HG02588 (cell line): ENCODE results near the gene PTPRT.

Experiments
- ATAC-seq: cut with Tn5 transposase; IDR thresholded peaks from one replicate; pipeline ENCODE4 v1.9.1; 2021; ENCODE audit warnings: mild to moderate bottlenecking, moderate library complexity; ENCODE audit not compliant: unreplicated experiment

PTPRT gene

GRCh38 chr20:42158272-42158671, 1031.4 kb downstream of the PTPRT start:
- no peak for ATAC-seq

- no peak for ATAC-seq
Measured at GRCh38 chr20:42155586-42155985, 1034.1 kb downstream of the PTPRT start.

GRCh38 chr20:42152575-42152974, 1037.1 kb downstream of the PTPRT start:
- no peak for ATAC-seq

GRCh38 chr20:42150230-42150629, 1039.5 kb downstream of the PTPRT start:
- ATAC-seq = no peak

GRCh38 chr20:42138729-42139128, 1051.0 kb downstream of the PTPRT start:
- ATAC-seq = no peak

- ATAC-seq = no peak
Measured at GRCh38 chr20:42134265-42135098, 1055.2 kb downstream of the PTPRT start.

- ATAC-seq = no peak
Measured at GRCh38 chr20:42130810-42131596, 1058.7 kb downstream of the PTPRT start.

GRCh38 chr20:42125426-42125825, 1064.3 kb downstream of the PTPRT start:
- ATAC-seq = no peak

GRCh38 chr20:42123981-42124473, 1065.7 kb downstream of the PTPRT start:
- no peak for ATAC-seq

GRCh38 chr20:42118409-42119125, 1071.1 kb downstream of the PTPRT start:
- ATAC-seq = no peak

- no peak for ATAC-seq
Measured at GRCh38 chr20:42118001-42118400, 1071.7 kb downstream of the PTPRT start.

GRCh38 chr20:42113236-42113635, 1076.5 kb downstream of the PTPRT start:
- ATAC-seq = no peak

GRCh38 chr20:42112161-42112560, 1077.5 kb downstream of the PTPRT start:
- no peak for ATAC-seq

GRCh38 chr20:42111349-42111748, 1078.4 kb downstream of the PTPRT start:
- ATAC-seq = no peak

- ATAC-seq = no peak
Measured at GRCh38 chr20:42110301-42110700, 1079.4 kb downstream of the PTPRT start.

GRCh38 chr20:42102000-42102399, 1087.7 kb downstream of the PTPRT start:
- ATAC-seq = no peak

- no peak for ATAC-seq
Measured at GRCh38 chr20:42100137-42100704, 1089.5 kb downstream of the PTPRT start.

- ATAC-seq = no peak
Measured at GRCh38 chr20:42099101-42099500, 1090.6 kb downstream of the PTPRT start.

- ATAC-seq = no peak
Measured at GRCh38 chr20:42098418-42098817, 1091.3 kb downstream of the PTPRT start.

- no peak for ATAC-seq
Measured at GRCh38 chr20:42097741-42098140, 1092.0 kb downstream of the PTPRT start.

- ATAC-seq = no peak
Measured at GRCh38 chr20:42095221-42095620, 1094.5 kb downstream of the PTPRT start.
